HG03342 (cell line): ENCODE results near the gene MXRA8.

Experiments used
- ATAC-seq: cut with Tn5 transposase; IDR thresholded peaks from one replicate; pipeline ENCODE4 v1.9.1; 2021; ENCODE audit warnings: mild to moderate bottlenecking, moderate library complexity; ENCODE audit not compliant: unreplicated experiment

Gene MXRA8

GRCh38 chr1:1310476-1311053 lies 47.8 kb downstream of the MXRA8 start:
- ATAC-seq = no peak

DNA sequence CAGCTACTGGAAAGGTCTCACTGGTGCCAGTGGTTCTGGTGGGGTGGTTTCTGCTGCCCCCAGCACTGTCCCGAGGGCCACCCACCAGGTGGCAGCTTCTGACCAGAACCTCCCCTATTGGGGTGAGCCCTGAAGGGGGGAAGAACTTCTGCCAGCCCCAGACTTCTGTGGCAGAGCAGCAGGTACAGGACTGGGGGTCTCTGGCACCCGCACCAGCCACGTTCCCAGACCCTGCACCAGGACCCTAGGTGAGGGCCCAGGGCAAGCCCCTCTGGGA lies 48.3 kb downstream of the MXRA8 start:
- no peak for ATAC-seq

DNA sequence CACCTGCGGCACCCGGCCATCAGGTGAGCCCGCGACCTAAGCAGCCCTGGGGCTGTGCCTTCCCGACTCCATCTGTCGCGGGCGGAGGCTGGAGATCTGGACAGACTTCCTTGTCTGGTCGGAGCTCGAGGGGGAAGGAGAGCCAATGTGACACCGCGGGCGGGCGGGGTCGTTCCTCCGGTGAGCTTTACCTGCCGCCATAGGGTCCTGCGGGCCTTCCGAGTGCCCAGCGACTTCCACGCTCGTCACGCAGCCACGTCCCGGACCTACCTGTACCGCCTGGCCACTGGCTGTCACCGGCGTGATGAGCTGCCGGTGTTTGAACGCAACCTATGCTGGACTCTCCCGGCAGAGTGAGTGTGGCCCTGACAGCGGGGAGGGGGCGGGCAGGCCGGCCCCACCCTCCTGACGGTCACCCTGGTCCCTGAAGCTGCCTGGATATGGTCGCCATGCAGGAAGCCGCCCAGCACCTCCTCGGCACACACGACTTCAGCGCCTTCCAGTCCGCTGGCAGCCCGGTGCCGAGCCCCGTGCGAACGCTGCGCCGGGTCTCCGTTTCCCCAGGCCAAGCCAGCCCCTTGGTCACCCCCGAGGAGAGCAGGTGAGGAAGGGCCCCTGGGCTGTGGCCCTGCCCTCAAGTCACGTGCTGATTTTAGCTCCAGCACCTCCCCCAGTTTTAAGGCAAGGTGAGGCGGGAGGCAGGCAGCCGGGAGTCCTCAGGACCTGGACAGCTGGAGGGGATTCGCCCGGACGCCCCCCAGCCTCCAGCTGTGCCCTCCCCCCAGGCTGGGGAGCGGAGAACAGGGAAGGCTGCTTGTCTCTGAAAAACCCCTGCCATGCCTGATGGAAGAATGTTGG lies 48.9 kb downstream of the MXRA8 start:
- no peak for ATAC-seq

- ATAC-seq = peak; percentile 0
Measured at GRCh38 chr1:1308756-1309250, 49.6 kb downstream of the MXRA8 start.

DNA sequence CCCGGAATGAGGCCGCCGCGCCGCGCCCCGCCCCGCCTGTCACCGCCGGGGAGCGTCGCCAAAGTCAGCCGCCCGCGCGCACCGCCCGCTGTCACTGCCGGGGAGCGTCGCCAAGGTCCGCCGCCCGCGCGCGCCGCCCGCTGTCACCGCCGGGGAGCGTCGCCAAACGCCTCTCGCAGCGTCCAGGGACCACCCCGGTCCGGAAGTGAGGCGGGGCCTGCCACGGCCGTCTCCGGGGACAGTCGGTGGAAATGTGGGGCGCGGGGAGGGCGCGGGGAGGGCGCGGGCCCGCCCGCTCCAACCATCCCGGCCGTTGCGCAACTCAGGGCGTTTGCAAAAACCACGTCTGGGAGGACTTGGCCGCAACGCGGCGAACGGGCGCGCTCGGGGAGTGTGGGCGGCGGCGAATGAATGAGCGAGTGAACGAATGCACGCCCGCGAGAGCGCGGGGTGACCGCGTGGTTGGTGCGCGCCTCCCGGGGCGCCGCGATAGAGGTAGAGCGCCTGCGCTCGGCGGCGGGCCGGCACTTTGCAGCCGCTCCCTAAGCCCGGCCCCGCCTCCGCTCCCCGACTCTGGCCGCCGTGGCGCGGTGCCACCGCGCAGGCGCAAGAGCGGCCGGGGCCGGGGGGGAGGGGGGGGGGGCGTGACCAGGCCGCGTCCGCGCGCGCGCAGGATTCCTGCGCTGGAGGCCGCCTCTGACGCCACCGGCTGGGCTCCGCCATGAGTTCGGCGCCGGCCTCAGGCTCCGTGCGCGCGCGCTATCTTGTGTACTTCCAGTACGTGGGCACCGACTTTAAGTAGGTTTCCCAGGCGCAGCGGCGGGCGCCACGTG lies 50.2 kb downstream of the MXRA8 start, which contains the start of the genes ACAP3 and PUSL1:
ACAP3 (minus strand) TSS at position 8 of the 833 bp plus-strand sequence. CDS start 115 bp downstream, outside the sequence.
PUSL1 (plus strand) TSS at position 675 of the 833 bp plus-strand sequence; CDS start at position 722, 47 bp downstream.
- ATAC-seq = peak; percentile 49

- ATAC-seq = peak; percentile 4
Measured at GRCh38 chr1:1307261-1307922, 51.0 kb downstream of the MXRA8 start.

DNA sequence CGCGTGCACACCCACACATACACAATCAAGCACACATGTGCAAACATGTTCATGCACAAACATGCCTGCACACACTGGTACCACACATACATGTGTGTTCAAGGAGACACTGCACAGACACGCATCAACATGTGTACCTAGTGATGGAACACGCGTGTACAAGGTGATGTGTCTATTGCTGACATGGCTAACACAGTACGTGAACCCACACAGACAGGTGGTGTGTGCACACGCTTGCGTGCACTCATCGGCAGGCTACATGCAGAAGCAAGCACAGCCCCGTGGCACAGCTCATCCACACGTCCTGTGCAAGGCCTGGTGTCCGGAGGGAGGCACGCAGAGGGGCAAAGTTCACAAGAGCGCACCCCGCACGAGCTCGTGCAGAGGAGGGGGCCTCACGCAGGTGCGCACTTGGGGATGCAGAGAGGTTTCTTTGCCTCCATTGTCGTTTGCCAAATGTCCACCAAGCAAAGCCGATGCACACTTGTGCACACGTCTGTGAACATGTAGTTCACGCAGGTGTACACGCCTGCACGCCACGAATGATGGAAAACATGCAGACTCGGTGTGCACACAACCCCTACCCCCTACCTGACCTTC lies 51.6 kb downstream of the MXRA8 start:
- no peak for ATAC-seq

DNA sequence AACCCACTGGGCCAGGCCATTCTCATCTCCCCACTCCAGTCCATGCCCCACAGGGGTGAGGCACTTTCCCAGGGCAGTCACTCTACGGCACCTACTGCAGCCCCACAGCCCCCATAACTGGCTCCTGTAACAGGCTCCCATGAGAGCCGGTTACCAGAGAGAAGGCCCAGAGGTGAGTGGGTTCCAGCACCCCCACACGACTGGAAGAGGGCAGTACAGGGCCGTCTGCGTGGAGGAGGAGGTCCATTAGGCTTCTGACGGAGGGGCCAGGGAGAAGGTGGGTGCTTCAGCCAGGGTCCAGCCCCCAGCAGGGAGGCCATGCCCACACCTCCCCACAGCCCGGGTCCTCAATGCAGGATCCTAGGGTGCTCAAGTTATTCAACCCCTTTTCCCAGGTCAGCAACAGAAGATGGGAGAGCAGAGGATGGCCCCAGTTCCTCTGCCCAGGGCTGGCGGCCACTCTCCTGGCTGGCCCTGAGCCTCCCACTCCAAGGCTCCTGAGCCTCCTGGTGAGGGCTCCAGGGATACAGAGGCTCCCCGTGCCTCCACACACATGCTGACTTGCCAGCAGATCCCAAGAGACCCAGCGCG lies 52.2 kb downstream of the MXRA8 start:
- ATAC-seq = no peak

GRCh38 chr1:1305300-1306069 lies 52.9 kb downstream of the MXRA8 start:
- peak; percentile 24 for ATAC-seq

GRCh38 chr1:1304331-1305299 lies 53.7 kb downstream of the MXRA8 start:
- ATAC-seq = no peak

DNA sequence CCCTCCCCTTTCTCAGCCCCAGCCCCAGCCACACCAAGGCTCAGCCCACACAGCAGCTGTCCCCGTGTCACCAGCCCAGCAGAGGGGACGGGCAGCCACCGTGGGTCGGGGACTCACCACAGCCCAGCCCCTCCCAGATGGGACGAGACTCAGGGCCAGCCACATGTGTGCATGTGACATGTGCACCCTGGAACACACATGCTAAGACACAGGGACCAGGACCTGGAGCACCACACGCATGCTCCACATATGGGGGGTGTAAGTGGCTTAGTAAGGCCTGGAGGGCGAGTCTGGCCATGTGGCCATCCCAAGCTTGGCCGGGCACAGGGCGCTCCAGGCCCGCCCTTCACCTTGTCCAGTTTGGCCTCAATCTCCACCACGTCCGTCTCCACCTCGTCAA lies 54.6 kb downstream of the MXRA8 start:
- ATAC-seq = no peak

- ATAC-seq = no peak
Measured at GRCh38 chr1:1302951-1303509, 55.3 kb downstream of the MXRA8 start.
